ENCODE results near the gene SMIM35.
"Not testable (repeated sequence)": the region's sequence is repeated elsewhere in the genome, so short reads cannot be mapped to it uniquely, and the experiment has no call there.

Gene SMIM35

DNA sequence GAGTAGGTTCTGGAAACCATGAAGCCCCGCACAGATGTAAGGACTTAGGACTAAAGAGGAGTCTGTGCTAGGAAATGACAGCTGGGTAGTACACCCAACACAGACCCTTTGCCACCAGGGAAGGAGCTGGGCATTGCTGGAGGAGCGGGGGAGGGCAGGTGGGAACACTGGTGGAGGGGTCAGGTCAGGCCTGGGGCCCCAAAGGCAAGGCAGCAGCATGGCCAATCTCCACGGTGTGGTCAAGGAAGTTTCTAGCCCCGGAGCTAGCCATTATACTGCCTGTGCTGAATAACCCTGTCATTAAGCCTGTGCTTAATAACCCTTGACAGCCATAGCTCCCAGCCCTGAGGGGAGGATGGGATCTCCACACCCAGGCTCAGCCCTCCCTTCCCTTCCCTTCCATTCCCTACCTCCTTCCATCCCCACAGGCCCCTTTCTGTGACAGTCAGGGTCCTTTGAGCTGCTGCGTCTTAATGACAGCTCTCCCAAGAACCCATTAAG is 7.8 kb downstream of the SMIM35 start:
- no peak for DNase-seq

DNA sequence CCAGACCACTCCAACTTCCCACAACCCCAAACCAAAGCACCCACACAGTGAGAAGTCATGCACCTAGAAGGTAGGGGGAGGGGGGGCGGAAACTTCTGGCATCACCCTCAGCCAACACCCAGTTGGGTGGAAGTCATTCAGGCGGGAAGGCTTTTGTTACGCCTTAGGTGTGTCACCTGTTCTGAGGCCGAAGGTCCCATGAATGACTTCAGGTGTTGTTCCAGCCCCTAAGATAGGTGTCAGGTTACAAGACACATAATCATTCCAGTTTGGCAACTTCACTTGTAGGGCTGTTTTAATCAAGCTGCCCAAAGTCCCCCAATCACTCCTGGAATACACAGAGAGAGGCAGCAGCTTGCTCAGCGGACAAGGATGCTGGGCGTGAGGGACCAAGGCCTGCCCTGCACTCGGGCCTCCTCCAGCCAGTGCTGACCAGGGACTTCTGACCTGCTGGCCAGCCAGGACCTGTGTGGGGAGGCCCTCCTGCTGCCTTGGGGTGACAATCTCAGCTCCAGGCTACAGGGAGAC is 9.9 kb downstream of the SMIM35 start, which contains the start of gene TMPRSS4:
TMPRSS4 (plus strand) TSS at position 325 of the 528 bp plus-strand sequence. CDS start 225 bp downstream, outside the sequence.
- DNase-seq: no peak

DNA sequence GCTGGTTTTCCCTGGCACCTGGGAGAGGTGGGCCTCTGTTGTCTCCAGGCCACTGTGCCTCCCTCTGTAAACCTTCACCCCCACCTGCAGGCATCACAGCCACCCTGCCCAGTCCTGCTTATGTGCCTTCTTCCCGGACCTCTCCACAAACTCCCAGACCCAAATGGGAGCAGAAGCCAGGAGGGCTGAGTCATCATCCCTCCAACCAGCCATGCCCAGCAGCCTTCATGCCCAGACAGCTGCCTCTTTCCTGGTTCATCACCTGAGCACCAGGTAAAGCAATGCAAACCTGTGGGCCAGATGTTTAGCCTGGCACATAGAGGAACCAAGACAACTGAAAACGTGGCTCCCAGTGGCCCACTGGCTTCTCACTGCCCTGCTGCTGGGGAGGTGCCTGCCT is 12.0 kb downstream of the SMIM35 start:
- no peak for DNase-seq

DNA sequence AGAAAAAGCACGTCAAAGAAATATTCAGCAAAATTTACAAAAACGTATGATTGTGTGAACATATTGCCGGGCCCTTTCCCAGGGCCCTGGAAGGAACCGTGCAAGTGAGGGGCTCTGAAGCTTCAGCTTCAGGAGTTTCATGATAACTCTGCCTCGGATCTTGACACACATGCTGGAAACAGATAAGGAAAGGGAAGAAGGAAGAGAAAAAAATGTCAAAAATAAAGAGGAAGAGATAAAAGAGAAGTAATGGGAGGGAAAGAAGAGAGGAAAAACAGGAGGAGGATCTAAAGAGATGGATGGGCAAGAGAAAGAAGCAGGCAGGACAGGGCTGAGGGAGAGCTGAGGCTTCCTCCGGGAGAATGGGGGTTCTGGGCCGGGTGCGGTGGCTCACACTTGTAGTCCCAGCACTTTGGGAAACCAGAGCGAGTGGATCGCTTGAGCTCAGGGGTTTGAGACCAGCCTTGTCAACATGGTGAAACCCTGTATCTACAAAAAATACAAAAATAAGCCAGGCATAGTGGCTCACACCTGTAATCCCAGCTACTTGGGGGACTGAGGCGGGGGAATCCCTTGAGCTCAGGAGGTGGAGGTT is 12.6 kb downstream of the SMIM35 start:
- no peak for DNase-seq

DNA sequence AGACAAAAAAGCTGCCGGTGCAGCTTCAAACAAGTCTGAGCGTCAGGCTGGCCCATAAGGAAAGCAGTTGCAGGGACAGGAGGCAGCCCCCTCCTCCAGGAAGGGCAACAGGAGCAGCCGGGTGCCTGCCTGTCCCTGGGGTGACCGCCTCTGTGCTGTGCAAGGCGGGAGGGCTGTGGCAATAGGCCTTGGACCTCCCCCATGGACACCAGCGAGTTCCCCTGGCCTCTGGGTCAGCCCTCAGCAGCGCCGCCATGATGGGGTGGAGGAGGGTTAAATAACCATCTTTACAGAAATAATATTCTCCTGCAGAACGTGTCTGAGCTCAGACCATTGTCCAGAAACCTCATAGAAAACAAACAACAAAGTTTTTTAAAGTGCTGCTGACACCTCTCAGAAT is 13.2 kb downstream of the SMIM35 start:
- DNase-seq: no peak

DNA sequence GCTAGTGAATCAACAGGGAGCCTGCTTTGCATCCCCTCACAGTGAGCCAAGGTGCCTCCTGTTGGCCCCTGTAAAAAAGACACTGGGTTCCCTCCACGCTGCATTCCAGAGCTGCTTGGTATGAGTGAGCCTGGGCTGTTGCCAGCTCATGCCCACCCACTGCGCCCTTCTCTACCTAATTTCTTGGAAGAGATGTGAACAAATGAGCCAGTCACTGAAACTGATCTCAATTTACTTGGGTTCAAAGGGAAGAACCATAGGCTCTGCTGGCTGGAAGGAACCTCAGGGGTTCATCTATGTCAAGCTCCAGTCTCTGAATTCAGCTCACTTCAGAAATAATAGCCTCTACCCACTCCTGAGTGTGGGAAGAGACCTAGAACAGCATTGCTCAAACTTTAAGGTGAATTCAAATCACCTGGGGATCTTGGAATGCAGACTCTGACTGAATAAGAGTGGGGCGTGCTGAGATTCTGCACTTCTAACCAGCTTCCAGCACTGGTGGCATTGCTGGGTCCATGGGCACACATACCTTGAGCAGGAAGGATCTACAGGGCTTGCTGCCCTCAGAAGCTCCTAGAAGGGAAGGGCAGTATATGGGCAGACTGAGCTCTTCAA is 15.2 kb downstream of the SMIM35 start:
- no peak for DNase-seq

DNA sequence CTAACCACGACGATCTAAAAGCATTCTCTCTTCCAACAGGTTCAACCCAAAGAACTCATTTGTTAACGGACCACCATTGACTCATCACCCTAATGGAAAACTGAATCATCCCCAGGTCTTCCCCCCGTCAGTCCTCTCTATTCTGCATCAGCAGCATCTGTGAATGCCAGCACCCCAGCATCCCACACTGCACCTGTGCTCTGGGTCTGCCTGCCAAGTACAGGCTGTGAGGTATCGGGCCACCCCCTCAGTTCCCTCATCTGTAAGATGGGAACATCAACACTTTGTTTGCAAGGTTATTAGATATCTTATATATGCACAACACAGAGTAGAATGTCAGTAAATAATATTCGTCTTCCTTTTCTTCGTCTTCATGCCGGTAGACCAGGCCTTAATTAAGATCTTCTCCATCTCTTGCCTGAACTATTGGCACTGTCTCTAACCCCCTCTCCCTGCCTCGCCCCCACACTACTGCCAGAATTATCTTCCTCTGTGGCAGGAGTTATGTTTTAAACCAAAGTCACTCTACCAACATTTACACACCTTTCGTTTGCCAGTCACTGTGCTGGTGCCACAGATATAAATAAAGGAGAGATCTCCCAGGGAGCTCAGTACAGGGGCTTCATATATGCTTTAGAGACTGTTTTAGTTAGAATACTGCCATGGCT is 17.7 kb downstream of the SMIM35 start:
- DNase-seq: no peak

DNA sequence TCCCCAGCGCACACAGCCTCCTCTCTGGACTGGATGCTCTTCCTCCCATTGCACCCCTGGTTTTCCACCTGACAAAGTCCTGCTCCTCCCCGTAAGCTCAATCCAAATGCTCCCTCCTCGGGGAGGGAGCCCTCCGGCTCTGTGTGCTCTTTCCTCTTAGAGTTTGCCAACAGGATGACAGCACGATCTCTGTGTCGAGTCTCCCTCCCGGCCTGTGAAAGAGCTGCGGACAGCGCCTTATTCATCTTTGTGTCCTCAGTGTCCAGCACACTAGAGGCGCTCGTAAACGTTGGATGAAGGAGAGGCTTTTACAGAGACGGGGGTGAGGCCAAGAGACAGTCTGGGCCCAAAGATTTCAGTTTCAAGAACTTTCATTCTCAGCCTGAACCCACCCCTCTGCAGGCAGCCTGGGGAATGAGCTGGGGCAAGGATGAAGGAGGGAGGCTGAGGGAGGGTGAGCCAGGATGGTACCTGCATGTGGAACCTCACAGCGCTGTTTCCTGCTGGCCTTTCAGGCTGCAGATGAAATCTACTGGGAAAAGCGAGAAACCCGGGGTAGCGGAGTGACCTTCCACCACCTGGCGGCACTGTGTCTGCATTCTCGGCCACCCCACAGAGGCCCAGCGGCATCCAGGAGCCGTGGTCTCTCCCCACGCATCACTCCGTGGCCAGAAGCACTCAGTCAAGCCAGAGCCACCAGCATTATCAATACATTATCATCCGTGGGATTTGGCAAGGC is 18.4 kb downstream of the SMIM35 start:
- DNase-seq: no peak

DNA sequence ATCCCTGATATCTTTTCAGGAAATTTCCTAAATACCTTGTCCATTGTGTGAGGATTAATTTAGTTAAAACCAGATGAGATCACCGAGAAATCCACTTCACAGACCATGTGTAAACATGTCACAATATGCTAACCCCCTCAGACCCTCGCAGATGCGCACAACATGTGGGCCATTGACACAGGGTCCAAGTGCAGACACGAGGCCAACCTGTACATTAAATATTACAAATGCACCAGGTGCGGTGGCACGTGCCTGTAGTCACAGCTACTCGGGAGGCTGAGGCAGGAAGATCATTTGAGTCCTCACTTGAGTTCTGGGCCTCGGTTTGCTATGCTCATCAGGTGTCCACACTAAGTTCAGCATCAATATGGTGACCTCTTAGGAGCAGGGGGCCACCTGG is 19.8 kb downstream of the SMIM35 start:
- DNase-seq: no peak

DNA sequence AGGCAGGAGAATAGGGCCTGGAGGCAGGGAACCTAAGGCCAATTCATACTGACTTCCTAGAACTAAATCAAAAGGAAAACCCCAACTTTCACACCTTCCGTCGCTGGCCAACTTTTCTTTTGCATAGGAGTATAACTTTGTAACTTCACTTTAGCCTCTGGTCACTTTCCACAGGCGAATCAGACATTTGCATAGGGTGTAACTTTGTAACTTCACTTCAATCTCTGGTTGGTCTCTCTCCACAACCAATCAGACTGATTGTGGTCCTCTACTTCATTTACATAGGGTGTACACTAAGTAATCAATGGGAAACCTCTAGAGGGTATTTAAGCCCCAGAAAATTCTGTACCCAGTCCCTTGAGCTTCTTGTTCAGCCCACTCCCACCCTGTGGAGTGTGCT is 21.4 kb downstream of the SMIM35 start:
- no peak for DNase-seq

DNA sequence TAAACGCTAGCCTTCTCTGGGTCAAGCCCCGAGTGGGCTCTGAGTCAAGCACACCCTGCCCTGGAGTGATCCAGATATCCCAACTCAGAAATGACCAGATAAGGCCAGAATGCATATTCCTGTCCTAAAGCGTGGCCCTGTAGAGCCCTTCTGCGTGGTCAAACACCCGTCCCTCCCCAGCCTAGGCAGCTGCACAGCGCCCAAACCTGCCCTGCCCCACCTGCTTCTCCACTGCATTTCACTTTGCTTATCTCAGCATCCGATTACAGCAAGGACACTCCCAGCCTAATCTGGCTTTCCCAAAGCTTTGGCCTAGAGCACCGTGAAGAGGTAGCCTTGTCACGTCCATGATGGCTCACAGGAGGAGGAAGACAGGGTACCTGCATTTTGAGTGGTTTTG is 21.8 kb downstream of the SMIM35 start:
- no peak for DNase-seq

DNA sequence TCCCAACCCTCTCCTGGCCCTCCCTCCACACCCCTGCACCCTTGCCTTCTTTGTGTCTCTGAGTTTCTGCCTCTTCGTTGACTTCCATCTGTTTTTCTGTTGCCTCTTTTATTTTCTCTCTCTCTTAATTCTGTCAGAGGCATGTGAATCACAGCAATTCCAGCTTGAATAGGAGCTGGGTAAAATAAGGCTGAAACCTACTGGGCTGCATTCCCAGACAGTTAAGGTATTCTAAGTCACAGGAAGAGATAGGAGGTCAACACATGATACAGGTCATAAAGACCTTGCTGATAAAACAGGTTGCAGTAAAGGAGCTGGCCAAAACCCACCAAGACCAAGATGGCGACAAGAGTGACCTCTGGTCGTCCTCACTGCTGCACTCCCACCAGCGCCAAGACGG is 24.1 kb downstream of the SMIM35 start:
- not testable (repeated sequence) for DNase-seq

DNA sequence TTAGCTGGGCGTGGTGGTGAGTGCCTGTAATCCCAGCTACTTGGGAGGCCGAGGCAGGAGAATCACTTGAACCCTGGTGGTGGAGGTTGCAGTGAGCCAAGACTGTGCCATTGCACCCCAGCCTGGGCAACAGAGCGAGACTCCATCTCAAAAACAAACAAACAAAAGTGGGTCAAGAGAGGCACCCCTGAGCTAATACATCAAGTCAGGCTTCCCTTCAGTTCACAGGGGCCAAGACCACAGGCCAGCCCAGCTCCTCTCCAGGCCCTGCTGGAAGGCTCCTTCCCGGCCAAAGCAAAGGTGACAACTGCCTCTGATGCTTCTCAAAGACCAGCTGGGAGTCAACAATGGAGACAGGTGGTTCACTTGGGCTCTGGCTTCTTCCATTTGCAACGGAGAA is 24.6 kb downstream of the SMIM35 start:
- DNase-seq: not testable (repeated sequence)

DNA sequence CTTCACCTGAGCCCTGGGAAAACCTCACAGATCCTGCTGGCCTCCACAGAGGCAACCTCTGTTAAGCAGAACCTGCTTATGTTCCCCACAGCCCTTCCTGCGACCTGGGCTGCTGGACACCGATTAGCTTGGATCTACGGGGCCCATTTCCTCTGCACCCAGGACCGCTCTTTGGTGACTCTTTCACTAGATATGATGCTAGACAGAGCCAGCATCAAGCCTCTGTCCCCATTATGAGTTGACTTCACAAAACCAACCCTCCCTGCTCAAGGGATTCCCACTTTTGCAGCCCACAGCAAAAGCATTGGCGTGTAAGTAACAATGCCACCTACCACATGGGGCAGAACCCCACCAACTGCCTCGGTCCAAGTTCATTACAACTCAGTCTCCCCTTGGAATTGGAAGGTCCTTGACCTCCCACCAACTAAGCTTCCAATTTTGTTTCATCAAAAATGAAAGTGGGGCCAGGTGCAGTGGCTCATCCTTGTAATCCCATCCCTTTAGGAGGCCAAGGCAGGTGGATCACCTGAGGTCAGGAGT is 25.1 kb downstream of the SMIM35 start:
- no peak for DNase-seq

DNA sequence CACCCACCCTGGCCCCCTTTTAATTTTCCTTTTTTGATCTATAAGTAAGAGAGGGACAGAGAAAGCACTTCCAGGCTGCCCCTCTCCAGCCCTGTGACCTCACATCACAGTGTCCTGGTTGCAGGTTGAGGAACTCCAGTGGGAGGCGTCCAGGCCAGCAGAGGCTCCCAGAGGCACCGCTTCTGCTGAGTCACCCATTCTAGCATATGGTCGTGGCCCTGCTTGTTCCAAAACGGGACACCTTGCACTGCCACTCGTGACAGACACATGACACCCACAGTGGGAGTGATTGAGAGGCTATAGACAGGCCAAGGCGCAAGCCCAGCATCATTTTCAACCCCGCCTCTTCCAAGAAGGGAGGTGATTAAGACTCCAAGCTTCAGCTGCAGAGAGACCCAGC is 25.9 kb downstream of the SMIM35 start:
- DNase-seq: no peak

DNA sequence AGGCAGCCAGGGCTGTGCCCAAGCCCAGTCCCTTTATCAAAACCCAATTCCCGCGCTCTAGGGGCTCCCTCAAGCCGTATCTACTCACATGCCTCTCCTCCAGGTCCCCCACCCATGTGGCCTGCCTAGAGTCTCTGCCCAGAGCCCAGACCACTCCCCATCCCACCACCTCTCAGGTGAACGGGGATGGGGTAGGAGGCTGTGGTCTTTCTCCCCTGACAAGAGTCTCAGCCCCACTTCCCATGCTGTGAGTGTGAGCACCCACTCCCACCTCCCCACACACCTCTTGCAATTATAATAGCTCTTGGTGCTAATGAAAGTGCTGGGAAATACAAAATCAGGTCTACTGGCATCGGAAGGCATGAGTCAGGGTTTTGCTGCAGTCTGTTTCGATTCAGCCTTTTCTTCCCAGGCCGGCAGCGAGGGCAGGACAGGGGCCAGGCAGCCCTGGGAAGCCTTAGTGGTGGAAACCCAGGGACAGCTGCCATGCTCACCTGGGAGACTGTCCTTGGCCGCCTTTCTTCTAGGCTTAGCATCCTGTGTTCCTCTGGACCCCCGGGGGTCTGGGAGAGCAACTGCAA is 26.6 kb downstream of the SMIM35 start:
- no peak for DNase-seq

DNA sequence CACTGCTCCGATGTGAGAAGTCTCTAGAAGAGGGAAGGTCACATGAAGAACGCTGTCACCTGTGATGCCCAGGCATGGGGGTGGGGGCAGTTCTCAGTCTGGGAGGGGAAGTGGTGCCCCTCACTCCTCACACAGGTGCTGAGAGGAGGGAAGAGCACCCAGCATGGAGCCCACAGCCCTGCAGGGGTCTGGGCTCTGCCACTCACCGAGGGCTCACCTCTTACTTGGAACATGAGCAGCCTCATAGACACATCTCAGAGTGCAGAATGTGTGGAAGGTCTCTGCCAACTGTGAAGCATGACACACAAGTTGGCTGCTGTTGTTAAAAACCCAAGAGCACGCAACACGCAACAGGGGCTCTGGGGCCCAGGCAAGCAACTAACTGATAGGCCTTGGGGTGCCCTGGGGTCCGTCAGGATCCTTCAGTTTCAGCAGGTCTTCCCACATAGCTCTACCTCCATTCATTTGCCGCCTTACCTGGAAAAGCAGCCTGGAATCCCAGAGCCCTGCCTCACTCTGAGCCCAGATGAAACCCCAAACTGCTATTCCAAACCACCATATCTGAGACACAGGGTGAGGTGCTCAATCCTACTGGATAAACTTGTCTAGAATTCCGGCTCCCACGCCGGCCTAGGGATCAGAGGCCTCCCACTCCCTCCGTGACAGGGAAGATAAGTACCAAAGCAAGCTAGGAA is 27.4 kb downstream of the SMIM35 start:
- no peak for DNase-seq

DNA sequence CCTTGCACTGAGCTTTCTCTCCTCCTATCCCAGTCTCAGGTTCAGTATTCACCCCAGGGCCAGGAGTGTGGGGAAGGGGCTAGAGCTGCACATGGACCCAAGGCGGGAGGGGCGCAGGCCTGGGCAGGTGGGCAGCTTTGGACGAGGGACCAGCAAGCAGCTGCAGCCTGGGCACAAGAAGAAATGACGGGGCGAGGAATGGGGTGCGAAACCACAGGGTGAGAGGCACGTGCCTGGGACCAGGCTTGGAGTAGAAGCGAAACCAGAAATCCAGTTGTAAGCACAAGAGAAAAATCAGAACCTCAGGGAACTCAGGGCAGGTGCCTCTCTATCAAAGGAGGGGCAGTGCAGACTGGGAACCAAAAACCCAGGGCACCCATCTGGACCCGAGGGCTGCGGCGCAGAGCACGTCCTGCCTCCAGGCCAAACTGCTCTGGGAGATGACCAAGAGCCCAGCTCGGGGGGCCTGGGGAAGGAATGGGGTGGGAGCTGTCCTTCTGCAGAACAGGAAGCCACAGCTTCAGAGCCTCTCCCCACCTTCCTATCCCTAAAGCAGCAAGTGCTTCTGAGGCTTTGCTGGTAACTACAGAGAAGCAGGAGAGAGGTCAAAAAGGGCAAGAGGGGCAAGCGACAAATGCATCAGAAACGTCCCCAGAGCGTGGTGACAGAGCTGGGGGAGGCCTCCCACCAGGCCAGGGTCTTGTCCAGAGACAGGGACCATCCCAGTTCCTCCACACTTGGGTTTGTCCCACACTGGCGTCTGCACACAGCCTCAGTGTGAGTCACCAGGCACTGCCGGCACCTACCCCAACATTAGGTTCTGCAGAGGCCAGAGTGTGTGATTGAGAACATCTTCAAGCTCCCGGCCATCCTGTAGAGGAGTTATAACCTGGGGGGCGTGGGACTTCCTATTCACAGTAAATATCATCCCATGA is 28.2 kb downstream of the SMIM35 start:
- DNase-seq: no peak

DNA sequence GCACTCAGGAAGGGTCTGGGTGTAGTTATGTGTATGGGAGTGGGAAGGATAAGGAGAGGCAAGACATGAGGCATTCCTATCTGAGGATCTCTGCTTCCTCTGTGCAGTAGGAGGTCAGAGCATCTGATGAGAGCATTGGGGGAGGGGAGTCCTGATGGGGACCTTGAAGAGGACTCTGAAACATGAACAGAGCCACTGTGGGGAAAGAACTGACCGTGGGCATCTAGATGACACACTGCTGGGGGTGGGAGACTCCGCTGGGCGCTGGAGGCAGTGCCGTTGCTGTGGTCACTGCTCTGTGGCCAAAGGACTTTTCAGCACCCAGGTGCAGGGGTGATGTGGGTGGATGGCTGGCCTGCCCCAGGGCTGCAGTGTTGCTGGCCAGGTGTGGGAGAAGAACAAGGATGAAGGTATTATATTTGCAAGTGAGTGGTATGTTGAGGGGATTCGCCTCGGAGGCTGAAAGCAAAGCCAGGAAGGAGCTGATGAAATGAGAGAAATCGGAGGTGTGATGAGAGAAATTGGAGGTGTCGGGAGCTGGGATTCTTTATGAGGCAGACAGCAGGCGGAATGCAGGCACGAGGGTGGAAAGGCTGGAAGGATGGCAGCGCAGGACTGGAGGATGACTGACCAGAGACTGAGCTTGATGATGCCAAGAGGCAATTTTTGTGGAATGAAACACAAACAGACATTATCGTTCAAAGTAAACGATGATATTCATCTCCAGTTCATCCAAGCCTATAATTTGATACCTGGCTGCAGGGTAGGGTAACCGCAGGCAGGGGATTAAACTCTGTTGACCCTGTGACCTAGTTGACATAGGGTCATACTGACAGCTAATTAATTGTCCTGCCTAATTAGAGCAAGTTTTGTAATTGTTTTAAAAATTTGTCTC is 29.3 kb downstream of the SMIM35 start:
- DNase-seq: no peak

DNA sequence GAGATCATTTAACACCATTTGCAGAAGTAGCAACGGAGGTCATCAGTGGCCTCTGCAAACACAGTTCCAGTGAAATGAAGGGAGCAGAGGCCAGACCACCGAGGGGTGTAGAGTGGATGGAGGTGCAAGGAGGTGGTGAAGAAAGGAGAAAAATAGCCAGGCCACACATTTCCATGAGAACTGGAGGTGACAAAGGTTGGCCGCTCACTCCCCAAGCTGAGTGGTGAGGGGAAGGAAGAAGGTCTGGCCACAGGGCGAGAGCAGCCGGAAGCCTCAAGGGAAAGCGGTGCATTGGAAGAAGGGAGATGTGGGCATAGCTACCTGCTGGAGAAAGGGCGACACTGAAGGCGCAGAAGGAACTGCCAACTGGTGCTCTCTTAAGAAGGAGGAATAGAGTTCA is 30.0 kb downstream of the SMIM35 start:
- no peak for DNase-seq
